Stimulated activated CD8-positive, alpha-beta memory T cell treated with anti-CD3 and anti-CD28 coated beads, Interleukin-7, amount 100 ng/mL, for 1 hour (primary cell): ENCODE results near the gene TADA3.

ENCODE experiments used
- DNase-seq, 2 donors: peaks; one replicate each; pipeline ENCODE4 v3.0.0-alpha.2; 2020; ENCODE audit warnings: low read depth in 2 of 2

Gene TADA3

GRCh38 chr3:9792405-9793160 is at the start of gene TADA3, which contains the start of gene ARPC4:
TADA3 (minus strand) TSS chr3:9792473; CDS start chr3:9791466, 1,007 bp downstream.
ARPC4 (plus strand) TSS chr3:9793082; CDS start chr3:9793122, 40 bp downstream.
- peak; percentile 80 to 86 for DNase-seq

- no peak for DNase-seq
Measured at GRCh38 chr3:9841015-9841414, 48.7 kb upstream of the TADA3 start.

- DNase-seq = no peak
Measured at GRCh38 chr3:9838856-9839255, 46.6 kb upstream of the TADA3 start.

- DNase-seq = no peak
Measured at GRCh38 chr3:9837701-9838582, 45.7 kb upstream of the TADA3 start.

- no peak for DNase-seq
Measured at GRCh38 chr3:9834520-9835380, 42.5 kb upstream of the TADA3 start.

- no peak for DNase-seq
Measured at GRCh38 chr3:9833078-9833477, 40.8 kb upstream of the TADA3 start.

- no peak for DNase-seq
Measured at GRCh38 chr3:9831253-9831652, 39.0 kb upstream of the TADA3 start.

GRCh38 chr3:9828801-9829755 is 36.8 kb upstream of the TADA3 start:
- DNase-seq = no peak

GRCh38 chr3:9826815-9827573 is 34.7 kb upstream of the TADA3 start:
- DNase-seq = no peak

- no peak for DNase-seq
Measured at GRCh38 chr3:9825451-9826040, 33.3 kb upstream of the TADA3 start.

GRCh38 chr3:9820946-9821345 is 28.7 kb upstream of the TADA3 start:
- no peak for DNase-seq

GRCh38 chr3:9820543-9820942 is 28.3 kb upstream of the TADA3 start:
- no peak for DNase-seq

- DNase-seq = no peak
Measured at GRCh38 chr3:9818666-9819335, 26.5 kb upstream of the TADA3 start.

- no peak for DNase-seq
Measured at GRCh38 chr3:9817436-9817835, 25.2 kb upstream of the TADA3 start.

- no peak for DNase-seq
Measured at GRCh38 chr3:9815986-9816385, 23.7 kb upstream of the TADA3 start.

GRCh38 chr3:9812870-9813483 is 20.7 kb upstream of the TADA3 start:
- no peak for DNase-seq

GRCh38 chr3:9810846-9811245 is 18.6 kb upstream of the TADA3 start:
- DNase-seq = no peak

GRCh38 chr3:9810433-9810770 is 18.1 kb upstream of the TADA3 start:
- no peak for DNase-seq
